Gastroesophageal sphincter (tissue), 3 donors: ENCODE data around the gene CXXC5.

Source experiments
- CTCF ChIP-seq, 4 experiments: fragments of 200-600 bp in 2 of 4; fragments of 450-650 bp in 2 of 4; sonication (generic) in 1 of 4; IDR thresholded peaks; one replicate each; pipeline ENCODE4 v1.5.1; 2017 to 2019; ENCODE audit warnings: antibody characterized with exemption in 4 of 4, mild to moderate bottlenecking in 2 of 4, moderate library complexity in 2 of 4
- EP300 ChIP-seq: sonication (generic); formaldehyde crosslinking; IDR thresholded peaks from one replicate; pipeline ENCODE4 v1.6.1; 2017; ENCODE audit warnings: antibody characterized with exemption, mild to moderate bottlenecking
- POLR2A ChIP-seq, 2 donors: fragments of 450-650 bp; IDR thresholded peaks; one replicate each; pipeline ENCODE4 v1.6.1; 2017; ENCODE audit warnings: antibody characterized with exemption in 2 of 2, mild to moderate bottlenecking in 2 of 2, moderate library complexity in 1 of 2
- POLR2AphosphoS5 ChIP-seq: sonication (generic); formaldehyde crosslinking; IDR thresholded peaks from one replicate; pipeline ENCODE4 v1.6.1; 2017; ENCODE audit warnings: antibody characterized with exemption

- TF ChIP-seq CTCF (IDR thresholded peaks at IDR 0.05) (no peak), POLR2A (IDR thresholded peaks at IDR 0.05) (no peak), EP300 (no peak), POLR2AphosphoS5 (no peak)
Observed at GRCh38 chr5:139723986-139724587, 75.9 kb downstream of the CXXC5 start.
